Bladder microvascular endothelial cell (primary cell): ENCODE data around the gene TOMM6. TPM values are rescaled to one million over a fixed set of nuclear protein-coding genes. Genes with fewer than 3 reads are reported as not detected.

Experiments
- total RNA-seq: library from RNA; depleted of rRNA; stranded (reverse); fragments of >200 nt; gene quantifications from 2 replicates; pipeline ENCODE4 v1.2.3, GENCODE V29; 2014

TOMM6 gene
- 30.8 and 50.0 TPM in 2 replicates for total RNA-seq

GRCh38 chr6:41787219-41787917 lies at the start of gene TOMM6:
Gene TOMM6 (plus strand): TSS chr6:41787694. CDS start chr6:41787698, 4 bp downstream.

GRCh38 chr6:41747256-41748101 lies 40.0 kb upstream of the TOMM6 start, which contains the start of gene PGC:
Gene PGC (minus strand): TSS chr6:41747397. CDS start chr6:41747334, 63 bp downstream.

GRCh38 chr6:41779788-41780550 lies 7.5 kb upstream of the TOMM6 start, which contains the start of gene FRS3:
Gene FRS3 (minus strand): TSS chr6:41779900. CDS start chr6:41776987, 2,913 bp downstream.

GRCh38 chr6:41780551-41781365 lies 6.7 kb upstream of the TOMM6 start, which contains the start of gene PRICKLE4:
Gene PRICKLE4 (plus strand): TSS chr6:41780782. CDS start chr6:41783474, 2,692 bp downstream.

Other genes with a start within 250 kb of the TOMM6 start
- 1.3 and 4.6 TPM in 2 replicates for gene FOXP4, start 241.3 kb upstream of the TOMM6 start, total RNA-seq
- 7.1 and 22.8 TPM in 2 replicates for gene MDFI, start 149.2 kb upstream of the TOMM6 start, total RNA-seq
- gene TFEB, start 52.1 kb upstream of the TOMM6 start, total RNA-seq = 3.5 and 3.6 TPM in 2 replicates
- not detected in 2 replicates for gene PGC, start 40.3 kb upstream of the TOMM6 start, total RNA-seq
- 0.97 and 3.5 TPM in 2 replicates for gene FRS3, start 7.8 kb upstream of the TOMM6 start, total RNA-seq
- 2.3 and 6.2 TPM in 2 replicates for gene PRICKLE4, start 6.9 kb upstream of the TOMM6 start, total RNA-seq
- gene USP49, start 107.7 kb downstream of the TOMM6 start, total RNA-seq = 1.3 and 5.0 TPM in 2 replicates
- 21.7 and 39.1 TPM in 2 replicates for gene MED20, start 133.4 kb downstream of the TOMM6 start, total RNA-seq
- 18.5 and 39.7 TPM in 2 replicates for gene BYSL, start 133.8 kb downstream of the TOMM6 start, total RNA-seq
- 48.1 and 62.5 TPM in 2 replicates for gene CCND3, start 154.1 kb downstream of the TOMM6 start, total RNA-seq